ENCODE measurements around the gene CERS6.
"Not testable (repeated sequence)": the region's sequence is repeated elsewhere in the genome, so short reads cannot be mapped to it uniquely, and the experiment has no call there.

Gene CERS6

GRCh38 chr2:168787782-168788376, 331.8 kb downstream of the CERS6 start:
- Histone ChIP-seq H3K4me2 (no peak overlapping the region), H3K27me3 (no peaks in the 10 kb centered on the region), H4K20me1 (no peaks in the 10 kb centered on the region), H3K9ac (no peak overlapping the region), H3K27ac (no peak overlapping the region), H3K4me1 (no peaks in the 10 kb centered on the region), H3K36me3 (no peaks in the 10 kb centered on the region), H3K4me3 (no peak overlapping the region), H3K9me3 (no peaks in the 10 kb centered on the region)
- no peak for TF ChIP-seq Cebpa-rat (IDR thresholded peaks at IDR 0.05)

- Histone ChIP-seq H3K4me2 (no peak overlapping the region), H3K9me3 (no peaks in the 10 kb centered on the region), H4K20me1 (no peaks in the 10 kb centered on the region), H3K9ac (no peak overlapping the region), H3K27me3 (no peaks in the 10 kb centered on the region), H3K27ac (no peak overlapping the region), H3K4me1 (no peaks in the 10 kb centered on the region), H3K36me3 (no peaks in the 10 kb centered on the region), H3K4me3 (no peak overlapping the region)
- TF ChIP-seq Cebpa-rat (IDR thresholded peaks at IDR 0.05) = no peak
These were observed 333.7 kb downstream of the CERS6 start for GRCh38 chr2:168789776-168790175.

GRCh38 chr2:168790226-168790902, 334.3 kb downstream of the CERS6 start:
- no peak overlapping the region for H3K4me2 ChIP-seq
- no peak overlapping the region for H3K4me3 ChIP-seq
- no peaks in the 10 kb centered on the region for H3K27me3 ChIP-seq
- no peaks in the 10 kb centered on the region for H3K36me3 ChIP-seq
- no peaks in the 10 kb centered on the region for H4K20me1 ChIP-seq
- H3K9ac ChIP-seq = no peak overlapping the region
- no peaks in the 10 kb centered on the region for H3K9me3 ChIP-seq
- no peak for TF ChIP-seq Cebpa-rat (IDR thresholded peaks at IDR 0.05)
- no peak overlapping the region for H3K27ac ChIP-seq
- H3K4me1 ChIP-seq = no peaks in the 10 kb centered on the region

GRCh38 chr2:168791140-168791539, 335.1 kb downstream of the CERS6 start:
- not testable (repeated sequence) for H4K20me1 ChIP-seq, H3K9me3 ChIP-seq, H3K9ac ChIP-seq, H3K27me3 ChIP-seq, H3K36me3 ChIP-seq, H3K4me1 ChIP-seq, H3K4me2 ChIP-seq, H3K27ac ChIP-seq, H3K4me3 ChIP-seq

- no peak overlapping the region for H3K4me3 ChIP-seq
- H3K27ac ChIP-seq = no peak overlapping the region
- H3K4me1 ChIP-seq = peaks cover 22% of the 10 kb centered on the region
- H3K27me3 ChIP-seq = no peaks in the 10 kb centered on the region
- H3K9me3 ChIP-seq = peaks cover 2% of the 10 kb centered on the region; the same call in 1 of the 2 replicates
- no peak overlapping the region for H3K9ac ChIP-seq
- no peak overlapping the region for H3K4me2 ChIP-seq
- H3K36me3 ChIP-seq = no peaks in the 10 kb centered on the region
- no peak for TF ChIP-seq Cebpa-rat (IDR thresholded peaks at IDR 0.05)
- no peaks in the 10 kb centered on the region for H4K20me1 ChIP-seq
These were observed 337.5 kb downstream of the CERS6 start for GRCh38 chr2:168793596-168793995.

GRCh38 chr2:168794968-168795367, 338.9 kb downstream of the CERS6 start:
- no peaks in the 10 kb centered on the region for H4K20me1 ChIP-seq
- no peak for TF ChIP-seq Cebpa-rat (IDR thresholded peaks at IDR 0.05)
- H3K36me3 ChIP-seq = no peaks in the 10 kb centered on the region
- no peak overlapping the region for H3K4me3 ChIP-seq
- no peaks in the 10 kb centered on the region for H3K27me3 ChIP-seq
- no peak overlapping the region for H3K4me2 ChIP-seq
- H3K27ac ChIP-seq = no peak overlapping the region
- H3K4me1 ChIP-seq = peaks cover 22% of the 10 kb centered on the region
- no peak overlapping the region for H3K9ac ChIP-seq
- H3K9me3 ChIP-seq = peaks cover 5% of the 10 kb centered on the region; the same call in 1 of the 2 replicates

- Histone ChIP-seq H3K4me1 (peaks cover 22% of the 10 kb centered on the region), H3K9ac (no peak overlapping the region), H3K27me3 (no peaks in the 10 kb centered on the region), H3K36me3 (no peaks in the 10 kb centered on the region), H3K9me3 (peaks cover 5% of the 10 kb centered on the region; the same call in 1 of the 2 replicates), H4K20me1 (no peaks in the 10 kb centered on the region), H3K27ac (no peak overlapping the region; the same call in 1 of the 2 replicates), H3K4me3 (no peak overlapping the region), H3K4me2 (peak overlapping the region; percentile 52)
- TF ChIP-seq Cebpa-rat (IDR thresholded peaks at IDR 0.05) = no peak
These were observed 340.1 kb downstream of the CERS6 start for GRCh38 chr2:168796090-168796577.

- Histone ChIP-seq H4K20me1 (no peaks in the 10 kb centered on the region), H3K4me3 (no peak overlapping the region), H3K27me3 (no peaks in the 10 kb centered on the region), H3K4me2 (peak overlapping the region; percentile 52), H3K9ac (peak overlapping the region; percentile 9; the same call in 1 of the 2 replicates), H3K9me3 (peaks cover 5% of the 10 kb centered on the region; the same call in 1 of the 2 replicates), H3K4me1 (peaks cover 22% of the 10 kb centered on the region), H3K27ac (peak overlapping the region; percentile 18; the same call in 1 of the 2 replicates), H3K36me3 (no peaks in the 10 kb centered on the region)
- no peak for TF ChIP-seq Cebpa-rat (IDR thresholded peaks at IDR 0.05)
These were observed 340.7 kb downstream of the CERS6 start for GRCh38 chr2:168796583-168797285.

- Histone ChIP-seq H3K36me3 (no peaks in the 10 kb centered on the region), H3K27ac (peak overlapping the region; percentile 18; the same call in 1 of the 2 replicates), H3K27me3 (no peaks in the 10 kb centered on the region), H3K9ac (no peak overlapping the region), H3K4me1 (peaks cover 22% of the 10 kb centered on the region), H3K4me2 (peak overlapping the region; percentile 52), H3K9me3 (peaks cover 5% of the 10 kb centered on the region; the same call in 1 of the 2 replicates), H4K20me1 (no peaks in the 10 kb centered on the region), H3K4me3 (no peak overlapping the region)
- no peak for TF ChIP-seq Cebpa-rat (IDR thresholded peaks at IDR 0.05)
These were observed 341.2 kb downstream of the CERS6 start for GRCh38 chr2:168797286-168797655.
